ENCODE data around the gene MYH7.
"Not testable (repeated sequence)": the region's sequence is repeated elsewhere in the genome, so short reads cannot be mapped to it uniquely, and the experiment has no call there.

The MYH7 gene

DNA sequence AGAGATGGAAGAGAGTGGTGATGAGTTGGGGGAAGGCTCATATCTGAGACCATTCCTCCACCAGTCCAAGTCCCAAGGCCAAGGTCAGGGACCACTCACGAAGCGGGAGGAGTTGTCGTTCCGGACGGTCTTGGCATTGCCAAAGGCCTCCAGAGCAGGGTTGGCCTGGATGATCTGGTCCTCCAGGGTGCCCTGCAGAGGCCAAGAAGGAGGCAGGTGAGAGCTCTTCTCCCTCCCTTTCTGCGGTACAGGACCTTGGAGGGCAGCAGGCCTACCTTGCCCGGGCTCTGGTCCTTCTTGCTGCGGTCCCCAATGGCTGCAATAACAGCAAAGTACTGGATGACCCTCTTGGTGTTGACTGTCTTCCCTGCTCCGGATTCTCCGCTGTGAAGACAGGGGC, 4.0 kb downstream of the MYH7 start:
- DNase-seq (ENCODE audit: low read depth in 2 of 2, low spot score in 1 of 2), result no peak

DNA sequence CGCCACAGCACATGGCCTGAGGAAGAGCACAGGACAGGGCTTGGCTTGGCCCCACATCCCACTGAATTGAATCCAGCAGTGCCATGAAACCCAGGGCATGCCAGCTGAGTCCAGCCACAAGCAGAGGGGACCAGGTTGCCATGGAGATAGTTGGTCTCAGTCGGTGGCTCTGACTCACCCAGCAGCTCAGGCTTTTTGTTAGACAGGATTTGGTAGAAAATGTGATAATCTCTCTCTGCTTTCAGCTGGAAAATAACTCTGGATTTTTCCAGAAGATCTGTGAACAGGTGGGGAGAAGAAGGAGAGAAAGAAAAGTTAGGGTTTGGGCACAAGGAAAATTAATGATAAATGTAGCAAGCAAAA, 4.8 kb downstream of the MYH7 start:
- DNase-seq (ENCODE audit: low read depth in 2 of 2, low spot score in 1 of 2), result no peak

DNA sequence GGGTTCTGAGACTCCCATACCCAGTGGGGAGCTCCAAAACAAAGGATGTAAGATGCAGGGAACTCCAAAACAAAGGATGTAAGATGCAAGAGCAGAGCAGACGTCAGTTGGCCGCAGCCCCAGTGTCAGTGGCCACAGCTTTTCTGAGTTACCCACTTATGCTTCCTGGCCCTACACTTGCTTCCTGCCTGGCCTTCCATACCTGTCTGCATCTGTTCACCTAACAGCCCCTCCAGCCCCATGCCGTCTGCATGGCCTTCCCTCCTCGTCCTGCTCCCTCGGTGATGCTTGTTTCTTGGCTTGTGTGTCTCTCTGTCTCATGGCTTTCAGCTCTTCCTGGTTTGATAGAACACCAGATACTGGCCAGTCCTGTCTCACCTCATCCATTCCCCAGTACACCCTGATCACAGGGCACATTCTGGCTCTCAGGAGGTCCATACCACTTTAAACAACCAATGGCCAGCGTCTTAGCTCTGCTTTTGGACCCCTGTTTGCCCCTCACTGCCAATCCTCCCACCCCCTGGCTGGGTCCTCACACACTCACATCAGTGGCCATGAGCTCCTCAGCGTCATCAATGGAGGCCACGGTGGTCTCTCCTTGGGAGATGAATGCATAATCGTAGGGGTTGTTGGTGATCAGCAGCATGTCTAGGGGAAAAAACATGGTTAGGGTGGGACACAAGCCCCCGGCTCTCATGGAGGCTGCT, 5.3 kb downstream of the MYH7 start:
- no peak for DNase-seq (ENCODE audit: low read depth in 2 of 2, low spot score in 1 of 2)

DNA sequence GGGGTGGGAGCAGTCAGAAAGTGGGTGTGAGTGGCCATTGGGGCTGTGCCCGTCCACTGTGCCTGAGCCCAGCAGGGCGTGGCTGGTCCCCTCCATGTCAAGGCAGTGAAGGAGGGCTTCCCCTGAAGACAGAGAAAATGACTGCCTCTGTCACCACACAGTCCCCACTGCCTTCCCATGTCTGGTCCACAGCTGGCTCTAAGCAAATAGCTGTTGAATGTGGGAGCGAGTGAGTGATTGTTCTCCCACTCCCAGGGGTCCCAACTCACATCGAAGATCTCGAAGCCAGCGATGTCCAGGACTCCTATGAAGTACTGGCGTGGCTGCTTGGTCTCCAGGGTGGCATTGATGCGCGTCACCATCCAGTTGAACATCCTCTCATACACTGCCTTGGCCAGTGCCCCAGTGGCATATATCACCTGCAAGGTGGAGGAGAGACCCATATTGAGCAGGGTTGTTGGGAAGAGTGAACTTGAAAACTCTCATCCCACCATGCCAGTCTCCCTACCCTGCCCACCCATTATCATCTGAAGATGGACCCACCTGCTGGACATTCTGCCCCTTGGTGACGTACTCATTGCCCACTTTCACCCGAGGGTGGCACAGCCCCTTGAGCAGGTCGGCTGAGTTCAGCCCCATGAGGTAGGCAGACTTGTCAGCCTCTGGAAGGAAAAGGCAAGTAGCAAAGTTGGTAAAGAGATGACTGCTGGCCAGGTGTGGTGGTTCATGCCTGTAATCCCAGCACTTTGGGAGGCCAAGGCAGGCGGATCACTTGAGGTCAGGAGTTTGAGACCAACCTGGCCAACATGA, 6.6 kb downstream of the MYH7 start:
- no peak for DNase-seq (ENCODE audit: low read depth in 2 of 2, low spot score in 1 of 2)

DNA sequence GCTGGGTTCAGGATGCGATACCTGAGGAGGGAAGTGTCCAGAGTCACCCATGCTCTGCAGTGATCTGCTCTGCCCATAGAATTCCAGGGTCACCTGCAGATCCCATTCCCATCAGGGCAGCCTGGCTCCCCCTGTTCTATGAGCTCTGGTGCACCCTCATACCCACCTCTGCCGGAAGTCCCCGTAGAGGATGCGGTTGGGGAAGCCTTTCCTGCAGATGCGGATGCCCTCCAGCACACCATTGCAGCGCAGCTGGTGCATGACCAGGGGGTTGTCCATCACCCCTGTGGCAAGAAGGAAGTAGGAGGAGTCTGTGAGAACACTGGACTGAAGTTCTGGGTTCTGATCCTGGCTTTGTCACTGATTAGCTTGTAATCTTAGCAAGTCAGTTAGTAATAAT, 9.7 kb downstream of the MYH7 start:
- DNase-seq (ENCODE audit: low read depth in 2 of 2, low spot score in 1 of 2), result not testable (repeated sequence)

DNA sequence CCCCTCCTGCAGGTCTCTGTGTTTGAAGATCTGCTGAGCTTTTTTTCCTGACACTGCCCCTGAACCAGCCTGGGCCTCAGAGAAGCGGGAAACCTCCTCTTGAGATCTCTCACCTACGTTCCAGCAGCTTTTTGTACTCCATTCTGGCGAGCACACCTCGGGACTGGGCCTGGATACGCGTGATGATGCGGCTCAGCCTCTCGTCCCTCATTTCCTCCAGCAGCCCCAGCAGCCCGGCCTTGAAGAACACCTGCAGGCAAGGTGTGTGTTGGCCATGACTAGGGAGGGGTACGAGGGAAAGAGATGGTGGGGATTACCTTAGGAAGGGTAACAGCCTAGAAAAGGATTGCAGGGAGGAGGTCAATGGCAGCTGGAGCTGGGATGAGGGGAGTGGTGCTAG, 10.3 kb downstream of the MYH7 start:
- DNase-seq (ENCODE audit: low read depth in 2 of 2, low spot score in 1 of 2), result no peak

DNA sequence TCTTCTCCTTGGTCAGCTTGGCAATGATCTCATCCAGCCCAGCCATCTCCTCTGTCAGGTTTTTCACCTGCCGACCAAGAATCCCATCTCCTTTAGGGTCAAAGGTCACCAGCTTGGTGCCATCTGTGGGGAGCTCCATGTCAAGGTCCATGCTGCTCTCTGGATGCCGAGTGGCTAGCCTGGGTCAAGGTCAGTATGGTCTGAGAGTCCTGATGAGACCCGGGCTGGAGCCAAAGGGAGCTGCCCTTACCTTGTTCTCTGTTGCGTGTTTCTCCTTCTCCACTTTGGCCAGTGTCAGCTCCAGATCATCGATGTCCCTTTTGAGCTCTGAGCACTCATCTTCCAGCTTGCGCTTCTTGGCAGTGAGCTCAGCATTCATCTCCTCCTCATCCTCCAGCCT, 11.8 kb downstream of the MYH7 start:
- no peak for DNase-seq (ENCODE audit: low read depth in 2 of 2, low spot score in 1 of 2)

DNA sequence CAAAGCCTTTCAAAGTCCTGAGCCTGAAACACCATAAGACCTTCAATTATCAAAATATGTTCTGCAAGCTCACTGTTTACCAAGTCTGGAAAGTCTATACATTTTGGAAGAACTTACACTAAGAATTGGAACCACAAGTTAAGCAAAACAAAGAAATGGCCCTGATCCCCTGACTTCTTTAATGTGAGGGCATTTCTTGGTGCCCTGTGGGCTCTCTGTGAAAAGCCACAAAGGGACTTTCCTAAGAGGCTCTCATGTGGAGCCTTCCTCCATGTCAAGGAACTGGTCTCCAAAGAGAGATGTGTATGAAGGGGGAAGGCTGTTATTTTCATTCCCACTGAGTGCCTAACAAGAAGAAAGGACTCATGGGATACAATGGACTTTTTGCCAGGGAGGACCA, 13.9 kb downstream of the MYH7 start:
- no peak for DNase-seq (ENCODE audit: low read depth in 2 of 2, low spot score in 1 of 2)

DNA sequence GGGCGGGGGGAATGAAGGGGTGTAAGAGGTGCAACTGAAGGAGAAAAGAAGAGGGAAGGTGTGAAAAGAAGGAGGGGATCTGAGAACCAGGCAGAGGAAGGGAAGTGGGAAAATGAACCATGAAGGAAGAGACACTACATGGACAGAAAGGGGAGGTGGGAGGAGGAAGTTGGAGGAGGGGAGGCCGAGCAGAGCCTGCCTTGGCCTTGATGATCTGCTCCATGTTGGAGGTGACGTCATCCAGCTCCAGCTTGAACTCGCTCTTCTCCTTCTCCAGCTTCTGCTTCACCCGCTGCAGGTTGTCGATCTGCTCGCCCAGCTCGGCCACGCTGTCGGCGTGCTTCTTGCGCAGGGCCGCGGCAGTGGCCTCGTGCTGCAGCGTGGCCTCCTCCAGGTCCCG, 15.8 kb downstream of the MYH7 start:
- not testable (repeated sequence) for DNase-seq (ENCODE audit: low read depth in 2 of 2, low spot score in 1 of 2)

DNA sequence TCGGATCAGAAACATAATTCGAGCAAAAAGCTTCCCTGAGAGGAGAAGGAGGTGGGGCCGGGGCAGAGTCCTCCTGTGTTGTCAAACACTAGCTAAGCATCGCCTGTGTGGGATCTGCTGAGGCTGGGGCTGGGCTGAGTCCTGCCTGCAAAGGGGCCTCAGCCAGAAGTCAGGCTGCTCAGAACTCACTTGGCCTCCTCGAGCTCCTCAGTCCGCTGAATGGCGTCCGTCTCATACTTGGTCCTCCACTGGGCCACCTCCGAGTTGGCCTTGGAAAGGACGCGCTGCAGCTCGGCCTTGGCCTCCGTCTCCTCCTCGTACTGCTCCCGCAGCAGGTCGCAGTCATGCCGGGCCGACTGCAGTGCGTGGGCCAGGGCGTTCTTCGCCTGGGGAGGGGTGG, 17.4 kb downstream of the MYH7 start:
- no peak for DNase-seq (ENCODE audit: low read depth in 2 of 2, low spot score in 1 of 2)

DNA sequence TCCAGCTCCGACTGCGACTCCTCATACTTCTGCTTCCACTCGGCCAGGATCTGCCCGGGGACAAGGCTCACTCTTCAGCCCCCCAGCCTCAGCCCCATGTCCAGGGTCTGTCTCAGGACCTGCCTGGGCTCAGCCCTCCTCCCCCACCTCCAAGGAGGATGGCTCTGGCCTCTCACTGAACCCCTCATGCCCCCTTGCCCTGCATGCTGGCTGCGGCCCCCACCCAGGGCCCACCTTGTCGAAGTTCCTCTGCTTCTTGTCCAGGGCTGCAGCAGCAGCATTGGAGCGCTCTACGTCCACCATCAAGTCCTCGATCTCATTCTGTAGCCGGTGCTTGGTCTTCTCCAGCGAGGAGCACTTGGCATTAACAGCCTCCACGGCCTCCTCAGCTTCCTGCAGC, 18.2 kb downstream of the MYH7 start:
- not testable (repeated sequence) for DNase-seq (ENCODE audit: low read depth in 2 of 2, low spot score in 1 of 2)

DNA sequence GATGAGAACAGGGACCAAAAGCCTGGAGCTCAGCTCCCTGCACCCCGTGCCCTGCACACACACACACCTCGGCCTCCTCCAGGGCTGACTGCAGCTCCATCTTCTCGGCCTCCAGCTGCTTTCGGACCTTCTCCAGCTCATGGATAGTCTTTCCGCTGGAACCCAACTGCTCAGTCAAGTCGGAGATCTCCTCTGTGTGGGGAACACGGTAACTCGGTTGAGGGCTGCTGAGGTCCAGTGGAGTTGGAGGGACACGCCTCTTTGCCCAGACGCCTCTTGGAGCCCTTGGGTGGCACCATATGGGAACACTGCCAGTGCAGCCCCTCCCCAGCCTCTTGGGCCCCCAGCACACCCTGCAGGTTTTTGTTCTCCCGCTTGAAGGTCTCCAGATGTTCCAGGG, 18.7 kb downstream of the MYH7 start:
- no peak for DNase-seq (ENCODE audit: low read depth in 2 of 2, low spot score in 1 of 2)

DNA sequence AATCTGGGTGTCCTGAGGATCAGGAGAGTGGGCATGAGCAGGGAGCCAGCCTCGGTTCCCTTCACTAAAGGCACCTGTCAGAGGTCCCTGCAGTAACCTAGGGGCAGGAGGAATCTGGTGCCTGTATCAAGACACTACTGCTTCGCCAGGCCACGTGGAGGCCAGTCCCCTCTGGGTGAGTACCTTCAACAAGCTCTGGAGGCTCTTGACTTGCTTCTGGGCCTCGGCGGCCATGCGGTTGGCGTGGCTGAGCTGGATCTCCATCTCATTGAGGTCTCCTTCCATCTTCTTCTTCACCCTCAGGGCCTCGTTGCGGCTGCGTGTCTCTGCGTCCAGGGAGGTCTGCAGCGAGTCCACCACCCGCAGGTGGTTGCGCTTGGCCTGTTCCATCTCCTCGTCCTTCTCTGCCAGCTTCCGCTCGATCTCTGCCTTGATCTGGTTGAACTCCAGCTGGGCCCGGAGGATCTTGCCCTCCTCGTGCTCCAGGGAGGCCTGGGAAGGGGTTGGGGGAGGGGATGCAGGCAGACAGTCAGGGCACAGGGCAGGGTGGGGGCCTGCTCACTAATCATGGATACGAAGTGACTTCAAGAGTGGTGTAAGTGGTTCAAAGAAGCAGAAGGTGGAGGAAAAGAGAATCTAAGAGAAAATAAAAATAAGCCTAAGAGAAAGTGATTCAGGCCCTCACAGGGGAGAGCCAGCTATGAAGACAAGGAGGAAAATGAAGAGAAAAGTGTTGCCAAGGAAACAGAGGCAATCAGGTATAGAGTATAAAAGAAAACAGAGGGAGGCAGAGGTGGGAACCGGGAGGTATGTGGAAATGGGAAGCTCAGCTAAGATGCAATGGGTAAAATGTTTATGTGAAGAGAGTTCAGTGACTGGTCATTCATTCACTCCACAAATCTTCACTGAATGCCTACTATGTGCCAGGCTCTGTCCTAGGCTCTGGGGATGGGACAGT, 19.4 kb downstream of the MYH7 start:
- DNase-seq (ENCODE audit: low read depth in 2 of 2, low spot score in 1 of 2), result no peak

DNA sequence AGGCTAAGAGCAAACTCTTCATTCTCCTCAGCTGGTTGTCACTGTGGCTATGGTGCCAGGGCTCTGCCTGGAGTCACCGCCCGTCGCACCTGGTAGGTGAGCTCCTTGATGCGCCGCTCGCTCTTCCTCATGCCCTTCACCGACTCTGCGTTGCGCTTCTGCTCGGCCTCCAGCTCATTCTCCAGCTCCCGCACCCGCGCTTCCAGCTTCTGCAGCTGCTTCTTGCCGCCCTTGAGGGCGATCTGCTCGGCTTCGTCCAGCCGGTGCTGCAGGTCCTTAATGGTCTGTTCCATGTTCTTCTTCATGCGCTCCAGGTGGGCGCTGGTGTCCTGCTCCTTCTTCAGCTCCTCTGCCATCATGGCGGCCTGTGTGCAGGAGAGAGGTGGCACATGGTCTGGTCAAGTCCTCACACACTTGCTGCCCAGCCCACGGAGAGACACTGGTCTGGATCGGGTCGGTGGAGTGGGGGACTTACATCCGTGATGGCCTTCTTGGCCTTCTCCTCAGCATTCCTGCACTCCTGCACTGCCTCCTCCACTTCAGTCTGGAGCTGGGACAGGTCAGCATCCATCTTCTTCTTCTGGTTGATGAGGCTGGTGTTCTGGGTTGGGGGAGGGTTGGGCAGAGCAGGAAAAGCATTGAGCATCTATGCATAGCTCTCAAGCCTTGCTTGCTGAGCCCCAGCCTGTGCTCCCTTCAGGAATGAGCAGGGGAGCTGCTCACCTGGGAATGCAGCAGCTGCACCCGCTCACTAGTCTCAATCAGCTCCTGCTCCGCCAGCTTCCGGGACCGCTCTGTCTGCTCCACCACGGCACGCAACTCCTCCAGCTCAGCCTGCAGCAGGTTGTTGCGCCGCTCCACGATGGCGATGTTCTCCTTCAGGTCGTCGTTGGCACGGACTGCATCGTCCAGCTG, 20.3 kb downstream of the MYH7 start:
- DNase-seq (ENCODE audit: low read depth in 2 of 2, low spot score in 1 of 2), result no peak

DNA sequence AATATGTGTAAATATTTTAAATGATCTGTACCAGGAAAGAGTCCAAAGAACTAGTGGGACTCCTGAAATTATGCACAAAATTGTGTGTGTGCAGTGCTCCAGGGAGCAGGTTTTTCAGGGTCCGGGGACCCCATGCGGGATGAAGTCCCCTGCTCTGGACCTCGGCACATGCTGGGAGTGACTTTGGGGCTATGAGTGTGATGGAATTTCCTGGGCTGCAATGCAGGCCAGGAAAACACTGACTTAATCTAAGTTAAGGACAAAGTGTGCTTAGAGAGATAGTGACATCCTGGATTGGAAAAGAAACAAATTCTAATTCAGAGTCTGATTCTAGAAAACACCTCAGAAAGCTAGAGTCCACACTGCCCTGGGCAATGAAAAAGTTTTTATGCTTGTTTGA, 21.2 kb downstream of the MYH7 start:
- DNase-seq (ENCODE audit: low read depth in 2 of 2, low spot score in 1 of 2), result no peak

DNA sequence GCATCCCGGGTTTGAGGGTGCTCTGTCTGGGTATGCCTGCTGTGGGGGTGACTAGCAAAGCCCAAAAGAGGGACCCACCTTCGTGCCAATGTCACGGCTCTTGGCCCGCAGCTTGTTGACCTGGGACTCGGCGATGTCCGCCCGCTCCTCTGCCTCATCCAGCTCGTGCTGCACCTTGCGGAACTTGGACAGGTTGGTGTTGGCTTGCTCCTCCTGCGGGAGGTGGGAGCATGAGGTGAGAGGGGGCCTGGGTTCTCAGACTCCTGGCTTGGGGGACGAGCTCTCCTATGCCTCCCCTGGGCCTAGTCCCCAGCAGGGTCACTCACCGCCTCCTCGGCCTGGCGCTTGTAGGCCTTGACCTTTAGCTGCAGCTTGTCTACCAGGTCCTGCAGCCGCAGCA, 21.8 kb downstream of the MYH7 start:
- DNase-seq (ENCODE audit: low read depth in 2 of 2, low spot score in 1 of 2), result no peak

DNA sequence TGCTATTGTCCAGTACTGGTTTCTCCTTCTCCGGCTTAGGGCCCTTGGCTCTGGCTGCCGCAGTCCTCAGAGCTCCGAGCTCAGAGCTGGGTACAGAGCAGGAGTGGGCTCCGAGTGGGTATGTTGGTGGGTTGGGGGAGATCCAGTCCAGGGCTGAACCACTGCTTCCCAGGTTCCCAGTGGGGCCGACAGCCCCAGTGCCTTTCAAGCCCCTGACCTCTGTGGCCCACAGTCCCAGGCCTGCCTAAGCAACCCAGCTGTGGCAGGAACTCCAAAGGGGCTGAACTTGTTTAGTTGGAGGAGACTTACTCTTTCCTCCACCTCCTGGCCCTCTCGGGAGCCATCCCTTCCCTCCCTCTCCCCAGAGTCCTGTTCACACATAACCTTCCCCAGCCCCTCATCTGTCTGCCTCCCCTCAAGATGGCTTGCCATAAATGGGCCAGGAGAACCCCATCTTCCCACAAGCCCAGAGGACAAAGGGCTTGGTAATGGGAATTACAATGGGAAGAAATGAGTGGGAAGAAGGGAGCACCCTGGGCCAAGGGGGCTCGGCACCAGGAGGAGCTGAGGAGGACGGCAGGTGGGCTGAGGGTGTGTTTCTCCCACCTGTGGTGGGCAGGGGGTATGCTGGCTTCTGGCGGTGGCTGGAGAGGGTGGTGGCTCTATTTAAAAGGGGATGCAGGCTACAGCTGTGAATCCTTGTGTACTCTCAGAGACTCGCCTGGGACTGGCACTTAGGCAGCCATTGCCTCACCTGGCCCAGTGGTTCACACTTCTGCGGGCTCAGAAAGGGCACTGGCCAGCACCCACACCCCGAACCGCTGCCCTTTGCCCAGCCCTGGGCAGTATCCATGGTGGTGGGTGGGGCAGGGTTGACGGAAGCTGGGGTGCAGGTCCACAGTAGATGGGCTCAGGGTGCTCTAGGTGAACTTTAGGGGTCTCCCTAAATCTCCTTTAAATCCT, 23.6 kb downstream of the MYH7 start:
- DNase-seq (ENCODE audit: low read depth in 2 of 2, low spot score in 1 of 2), result no peak

DNA sequence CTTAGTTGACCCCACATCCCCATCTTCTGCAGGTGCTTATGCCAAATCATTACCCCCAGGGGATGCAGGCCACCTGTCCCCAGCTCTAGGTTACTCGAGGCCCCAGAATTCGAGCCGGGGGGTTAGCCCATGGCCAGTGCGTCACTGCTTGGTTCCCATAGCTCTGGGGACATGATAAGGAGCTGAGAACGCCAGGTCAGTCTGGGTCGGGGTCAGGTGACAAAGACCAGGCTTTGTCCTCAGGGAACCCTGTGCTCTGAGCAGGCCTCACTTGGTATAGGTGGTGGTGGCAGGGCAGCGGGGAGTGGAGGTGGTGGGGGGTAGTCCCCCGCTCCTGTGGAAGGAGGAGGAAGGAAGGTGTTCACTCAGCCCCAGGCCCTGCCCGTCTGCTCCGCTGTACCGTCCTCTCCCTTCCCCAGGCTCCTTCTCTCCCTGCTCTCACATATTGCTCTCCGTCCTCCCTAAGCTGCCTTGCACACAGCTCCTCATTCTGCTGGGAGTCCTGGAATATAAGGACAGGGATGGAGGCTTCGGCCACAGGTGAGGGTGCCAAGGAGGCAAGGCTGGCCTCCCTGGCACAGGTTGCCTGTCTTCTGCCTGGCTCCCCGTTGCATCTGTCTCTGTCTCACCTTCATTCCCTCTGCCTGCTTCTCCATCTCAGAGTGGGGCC, 25.4 kb downstream of the MYH7 start:
- no peak for DNase-seq (ENCODE audit: low read depth in 2 of 2, low spot score in 1 of 2)

DNA sequence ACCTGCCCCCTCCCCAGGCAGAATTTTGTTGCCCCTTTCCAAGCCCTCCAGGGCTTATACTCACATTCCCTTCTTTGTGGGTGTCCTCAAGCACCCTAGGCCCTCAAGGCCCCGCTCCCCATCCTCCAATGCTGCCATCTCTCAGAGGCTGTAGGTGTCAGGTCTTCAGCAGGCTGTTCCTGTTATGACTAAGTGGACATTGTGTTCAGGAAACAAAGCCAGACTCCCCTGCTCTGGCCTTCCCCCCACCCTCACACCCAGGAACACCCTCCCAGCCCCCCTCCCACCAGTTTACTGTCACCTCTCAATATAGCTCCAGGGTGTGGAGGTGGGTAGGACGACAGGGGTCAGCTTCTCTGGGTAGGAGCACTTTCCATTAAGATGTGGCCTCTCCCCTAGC, 26.0 kb downstream of the MYH7 start:
- DNase-seq (ENCODE audit: low read depth in 2 of 2, low spot score in 1 of 2), result no peak

Data from stimulated activated CD8-positive, alpha-beta memory T cell treated with anti-CD3 and anti-CD28 coated beads, Interleukin-4, amount 100 ng/mL, for 1 hour (primary cell).